HG03064 (cell line): ENCODE data around the gene WFDC6.

Source experiments
- ATAC-seq: cut with Tn5 transposase; IDR thresholded peaks from one replicate; pipeline ENCODE4 v1.9.1; 2021; ENCODE audit warnings: low read depth; ENCODE audit not compliant: unreplicated experiment

Gene WFDC6

GRCh38 chr20:45523821-45524220 lies 15.5 kb downstream of the WFDC6 start:
- no peak for ATAC-seq

DNA sequence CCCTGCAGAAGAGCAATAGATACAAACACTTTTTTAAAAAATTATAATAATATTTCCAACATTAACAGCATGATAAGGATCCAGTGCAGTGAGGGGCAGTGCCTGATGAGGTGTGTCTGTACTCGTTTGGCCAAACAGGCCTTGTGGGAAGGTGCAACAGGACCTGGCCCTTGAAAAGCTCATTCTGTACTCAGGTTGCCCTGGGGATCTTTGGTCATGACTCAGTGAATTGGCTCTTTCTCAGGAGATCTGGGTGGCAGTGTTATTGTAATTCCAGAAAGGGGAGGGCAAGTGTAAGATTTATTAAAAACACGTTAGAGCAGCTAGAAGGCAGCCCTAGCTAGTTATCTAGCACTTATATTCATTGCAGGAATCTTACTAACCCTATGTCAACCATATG lies 21.0 kb downstream of the WFDC6 start:
- ATAC-seq = no peak

DNA sequence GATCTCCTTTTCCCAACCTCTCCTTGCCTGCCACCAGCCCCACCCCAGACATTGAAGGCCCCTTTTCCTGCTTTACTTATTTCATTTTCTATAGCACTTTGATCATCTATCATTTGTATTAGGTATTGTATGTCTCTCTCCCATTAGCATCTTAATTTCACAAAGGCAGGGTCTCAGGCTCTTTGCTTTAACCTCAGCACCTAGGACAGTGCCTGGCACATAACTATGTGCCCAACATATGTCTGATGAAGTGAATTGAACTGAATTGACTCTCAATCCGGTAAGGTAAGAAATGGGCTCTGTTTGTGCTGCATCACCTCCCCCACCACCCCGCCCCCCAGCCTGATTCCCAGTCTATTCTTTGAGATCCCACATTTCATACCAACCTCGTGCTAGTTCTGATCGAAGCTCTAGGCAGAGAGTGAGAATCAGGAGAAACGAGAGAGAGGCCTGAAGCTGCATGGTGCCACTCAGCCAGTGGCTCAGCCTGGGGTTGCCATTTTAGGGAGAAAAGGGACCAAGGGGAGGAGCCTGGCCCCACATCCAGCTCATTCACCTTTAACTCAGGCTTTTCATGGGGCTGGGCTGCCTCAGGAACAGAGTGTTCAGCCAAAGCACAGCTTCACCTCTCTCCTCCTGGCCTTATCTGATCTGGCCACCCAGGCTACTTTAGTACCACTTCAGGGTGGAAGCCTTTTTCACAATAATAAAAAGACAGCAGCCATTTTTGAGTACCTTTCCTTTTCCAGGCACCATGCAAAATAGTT lies 24.0 kb downstream of the WFDC6 start, which contains the start of gene SPINT3:
Gene SPINT3, minus strand, starts transcription at position 476 of the 767 bp plus-strand sequence. Its CDS starts 14 bp downstream, at position 462.
- no peak for ATAC-seq

DNA sequence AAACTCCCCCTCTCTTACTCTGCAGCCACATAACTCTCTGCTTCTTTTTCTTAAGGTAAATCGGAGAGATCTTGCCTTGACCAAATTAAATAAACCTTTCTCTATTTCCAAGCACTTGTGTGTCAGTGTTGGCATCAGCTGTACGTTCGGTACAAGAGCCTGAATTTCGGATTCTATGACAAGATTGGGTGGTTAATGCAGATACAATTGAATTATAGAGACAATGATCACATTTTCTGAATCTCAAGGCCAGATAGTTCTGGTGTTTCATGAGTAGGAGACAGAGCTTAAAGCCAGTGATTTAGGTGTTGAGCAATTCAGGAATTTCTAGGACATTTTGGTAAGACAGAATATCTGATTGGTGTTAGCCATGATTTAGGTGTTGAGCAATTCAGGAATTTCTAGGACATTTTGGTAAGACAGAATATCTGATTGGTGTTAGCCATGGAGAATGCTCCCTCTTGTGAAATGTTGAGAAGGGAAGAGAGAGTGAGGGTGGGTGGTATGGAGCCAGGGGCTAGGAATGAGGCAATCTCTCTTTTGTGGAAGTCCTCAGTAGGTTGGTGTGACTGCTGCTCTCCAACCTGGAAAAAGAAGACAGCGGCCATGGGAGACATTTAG lies 28.9 kb downstream of the WFDC6 start:
- no peak for ATAC-seq

GRCh38 chr20:45509091-45509490 lies 30.2 kb downstream of the WFDC6 start:
- no peak for ATAC-seq

- ATAC-seq = no peak
Observed at GRCh38 chr20:45508068-45508886, 31.0 kb downstream of the WFDC6 start.

- ATAC-seq = no peak
Observed at GRCh38 chr20:45507011-45507820, 32.1 kb downstream of the WFDC6 start.

- no peak for ATAC-seq
Observed at GRCh38 chr20:45506398-45506797, 32.9 kb downstream of the WFDC6 start.

GRCh38 chr20:45503403-45503802 lies 35.9 kb downstream of the WFDC6 start:
- no peak for ATAC-seq

- no peak for ATAC-seq
Observed at GRCh38 chr20:45502561-45502960, 36.7 kb downstream of the WFDC6 start.

GRCh38 chr20:45501600-45501999 lies 37.7 kb downstream of the WFDC6 start:
- ATAC-seq = no peak

DNA sequence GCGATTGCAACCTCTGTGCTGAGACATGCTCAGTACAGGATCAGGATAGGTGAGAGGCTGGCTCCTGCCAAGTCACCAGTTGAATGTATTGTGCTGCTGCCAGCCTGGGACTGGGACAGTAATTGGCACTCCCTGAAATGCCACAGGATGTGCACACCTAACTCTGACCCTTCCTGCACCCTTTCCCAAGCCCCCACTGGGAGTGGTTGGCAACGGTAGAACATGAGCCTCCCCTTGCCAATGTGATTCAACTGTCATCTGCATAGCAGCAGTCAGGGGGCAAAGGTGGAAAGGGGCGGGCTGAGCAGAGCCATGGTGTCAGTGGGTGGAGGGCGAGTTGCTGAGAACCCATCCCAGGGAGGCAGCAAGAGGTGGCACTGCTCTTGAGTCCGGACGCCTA lies 39.3 kb downstream of the WFDC6 start:
- ATAC-seq = no peak

DNA sequence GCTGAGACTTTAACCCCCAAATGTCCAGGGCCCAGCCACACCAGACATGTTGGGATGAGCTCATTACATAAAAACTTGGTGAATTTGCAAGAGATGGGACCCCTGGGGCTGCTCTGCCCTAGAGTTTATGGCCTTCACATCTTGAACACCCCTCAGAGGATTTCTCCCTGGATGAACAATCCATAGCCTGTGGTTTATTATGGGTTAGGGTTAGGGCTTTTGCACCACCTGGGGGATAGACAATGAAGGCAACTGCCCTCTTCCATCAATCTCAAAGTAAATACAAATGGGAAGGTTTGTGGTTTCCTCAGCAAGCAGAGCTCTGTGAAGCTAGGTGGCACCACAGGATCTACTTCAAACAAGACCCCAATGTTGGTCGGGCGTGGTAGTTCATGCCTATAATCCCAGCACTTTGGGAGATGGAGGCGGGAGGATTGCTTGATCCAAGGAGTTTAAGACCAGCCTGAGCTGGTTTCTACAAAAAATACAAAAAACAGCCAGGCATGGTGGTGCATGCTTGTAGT lies 41.2 kb downstream of the WFDC6 start:
- no peak for ATAC-seq

GRCh38 chr20:45496166-45496565 lies 43.1 kb downstream of the WFDC6 start:
- no peak for ATAC-seq

DNA sequence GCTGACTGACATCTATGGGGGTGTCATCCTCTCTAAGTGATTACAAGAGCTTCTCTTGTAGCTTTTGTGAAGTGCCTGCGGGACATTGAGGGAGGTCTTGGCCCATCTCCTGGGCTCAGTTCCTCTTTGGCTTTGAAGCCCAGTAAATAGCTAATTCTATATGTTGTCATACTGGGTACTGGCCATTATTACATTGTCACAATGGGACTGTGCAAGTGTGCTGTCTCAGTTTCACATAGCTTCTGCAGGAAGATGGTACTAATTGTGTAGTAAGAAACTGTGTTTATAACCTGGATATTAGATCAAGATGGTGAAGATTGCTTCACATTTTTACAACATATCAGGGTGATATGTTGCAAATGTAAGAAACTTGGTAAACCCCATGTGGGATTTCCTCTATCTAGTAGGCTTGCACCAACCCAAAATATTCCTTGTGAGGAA lies 43.8 kb downstream of the WFDC6 start:
- no peak for ATAC-seq

GRCh38 chr20:45489083-45489531 lies 50.2 kb downstream of the WFDC6 start:
- no peak for ATAC-seq

GRCh38 chr20:45487231-45487635 lies 52.0 kb downstream of the WFDC6 start:
- no peak for ATAC-seq

DNA sequence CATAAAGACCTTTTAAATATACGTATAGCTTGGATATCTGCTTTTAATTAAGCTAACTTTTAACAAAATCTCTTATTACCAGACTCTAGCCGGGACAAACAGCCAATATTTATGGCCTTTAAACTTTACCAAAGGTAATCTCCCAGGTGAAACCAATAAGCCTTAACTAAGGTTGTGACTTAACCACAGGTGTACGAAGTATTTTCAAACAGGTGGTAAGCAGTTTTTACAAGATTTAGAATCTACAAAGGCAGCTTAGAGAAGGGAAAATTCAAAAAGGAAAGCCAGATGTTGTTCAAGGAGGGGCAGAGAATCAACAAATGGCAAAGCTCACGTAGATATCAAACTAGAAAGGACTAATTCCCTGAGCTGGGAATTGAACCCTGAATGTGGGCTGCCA lies 53.9 kb downstream of the WFDC6 start:
- ATAC-seq = no peak

DNA sequence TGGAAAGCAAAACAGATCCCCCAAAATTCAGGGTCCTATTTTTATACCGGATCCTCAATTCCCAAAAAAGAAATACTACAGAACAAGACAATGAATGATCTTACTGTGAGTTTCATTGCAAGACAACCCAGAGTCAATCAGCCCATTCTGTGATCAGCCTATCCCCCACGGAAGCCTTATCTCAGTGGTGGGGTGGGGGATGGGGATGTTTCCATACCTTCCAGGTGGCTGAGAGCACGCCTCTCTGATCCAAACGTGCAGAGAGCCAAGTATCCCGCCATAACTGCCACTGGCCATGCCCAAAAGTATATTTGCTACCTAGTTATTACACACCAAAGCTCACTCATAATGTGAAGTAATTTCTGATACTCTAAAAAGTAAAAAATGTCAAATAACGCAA lies 54.6 kb downstream of the WFDC6 start:
- ATAC-seq = no peak
